Activated T-cell treated with anti-CD3 and anti-CD28 coated beads, Interleukin-2, amount 50 U/mL, for 4 hours (primary cell): ENCODE results near the gene KAT2B. TPM values are rescaled to one million over a fixed set of nuclear protein-coding genes. Genes with fewer than 3 reads are reported as not detected.

Source experiments
- ATAC-seq, 2 donors: fragments of 200-7000 bp; cut with Tn5 transposase; one replicate each; pipeline ENCODE4 v1.10.0; 2021
- DNase-seq: peaks from one replicate; pipeline ENCODE4 v3.0.0-alpha.2; 2020
- H3K27me3 Mint-ChIP-seq: one replicate; pipeline ENCODE4 v1.8.0; 2021; ENCODE audit warnings: low read depth, mixed read lengths
- H3K36me3 Mint-ChIP-seq: one replicate; pipeline ENCODE4 v1.8.0; 2022; ENCODE audit warnings: mixed read lengths; ENCODE audit not compliant: insufficient read depth
- H3K4me1 Mint-ChIP-seq: one replicate; pipeline ENCODE4 v1.8.0; 2021; ENCODE audit warnings: low read depth, mixed read lengths
- H3K4me3 Mint-ChIP-seq: one replicate; pipeline ENCODE4 v1.8.0; 2021; ENCODE audit warnings: mild to moderate bottlenecking, moderate library complexity, mixed read lengths
- H3K9me3 Mint-ChIP-seq: one replicate; pipeline ENCODE4 v1.8.0; 2021; ENCODE audit warnings: mixed read lengths
- total RNA-seq, 3 donors: library from RNA; stranded (reverse); gene quantifications; one replicate each; pipeline ENCODE4 v1.2.1, GENCODE V29; 2021

The KAT2B gene
- total RNA-seq, 3 donors from 2014 or later: 11.5 to 28.0 (median 18.9) TPM

DNA sequence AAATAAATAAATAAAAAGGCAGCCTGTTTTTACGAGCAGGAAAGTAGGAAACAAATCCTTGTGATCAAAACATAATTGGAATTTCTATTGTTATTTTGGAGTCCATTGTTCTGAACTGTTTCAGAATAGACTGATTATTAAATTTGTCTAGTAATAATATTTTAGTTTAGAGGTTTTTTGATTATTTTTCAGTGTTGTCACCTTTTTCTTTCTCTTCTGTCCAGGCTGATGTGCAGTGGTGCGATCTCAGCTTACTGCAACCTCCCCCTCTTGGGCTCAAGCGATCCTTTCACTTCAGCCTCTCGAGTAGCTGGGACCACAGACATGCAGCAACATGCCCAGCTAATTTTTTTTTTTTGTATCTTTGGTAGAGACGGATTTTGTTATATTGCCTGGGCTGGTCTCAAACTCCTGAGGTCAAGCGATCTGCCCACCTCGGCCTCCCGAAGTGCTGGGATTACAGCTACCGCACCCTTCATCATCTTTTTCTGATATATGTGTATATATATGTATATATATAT is 38.0 kb downstream of the KAT2B start:
- ATAC-seq (no peak), DNase-seq (no peak)
- Mint-ChIP-seq H3K4me1 (peaks cover 25% of the 10 kb centered on the region), H3K9me3 (no peaks in the 10 kb centered on the region), H3K27me3 (no peaks in the 10 kb centered on the region), H3K4me3 (no peak overlapping the region), H3K36me3 (peaks cover 19% of the 10 kb centered on the region)

DNA sequence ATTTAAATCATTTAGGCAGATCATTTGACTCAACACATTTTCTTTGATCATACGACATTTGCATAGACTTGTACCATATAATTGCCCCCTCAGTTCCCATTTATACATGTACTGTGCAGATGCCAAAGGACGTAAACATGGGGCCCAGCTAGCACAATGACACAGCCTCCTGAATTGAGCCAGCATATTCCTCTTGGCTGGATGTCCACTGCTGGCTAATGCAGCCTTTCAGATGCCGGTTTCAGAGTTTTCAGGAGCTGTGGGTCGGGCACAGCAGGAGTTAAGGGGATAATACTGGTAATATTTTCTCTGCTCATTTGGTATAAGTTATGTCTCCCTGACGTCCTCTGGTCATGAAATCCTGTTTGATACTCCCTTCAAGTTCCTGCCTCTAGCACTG is 39.4 kb downstream of the KAT2B start:
- Mint-ChIP-seq H3K36me3 (peaks cover 20% of the 10 kb centered on the region), H3K27me3 (no peaks in the 10 kb centered on the region), H3K4me1 (peaks cover 33% of the 10 kb centered on the region), H3K9me3 (no peaks in the 10 kb centered on the region), H3K4me3 (no peak overlapping the region)
- ATAC-seq (no peak), DNase-seq (no peak)

DNA sequence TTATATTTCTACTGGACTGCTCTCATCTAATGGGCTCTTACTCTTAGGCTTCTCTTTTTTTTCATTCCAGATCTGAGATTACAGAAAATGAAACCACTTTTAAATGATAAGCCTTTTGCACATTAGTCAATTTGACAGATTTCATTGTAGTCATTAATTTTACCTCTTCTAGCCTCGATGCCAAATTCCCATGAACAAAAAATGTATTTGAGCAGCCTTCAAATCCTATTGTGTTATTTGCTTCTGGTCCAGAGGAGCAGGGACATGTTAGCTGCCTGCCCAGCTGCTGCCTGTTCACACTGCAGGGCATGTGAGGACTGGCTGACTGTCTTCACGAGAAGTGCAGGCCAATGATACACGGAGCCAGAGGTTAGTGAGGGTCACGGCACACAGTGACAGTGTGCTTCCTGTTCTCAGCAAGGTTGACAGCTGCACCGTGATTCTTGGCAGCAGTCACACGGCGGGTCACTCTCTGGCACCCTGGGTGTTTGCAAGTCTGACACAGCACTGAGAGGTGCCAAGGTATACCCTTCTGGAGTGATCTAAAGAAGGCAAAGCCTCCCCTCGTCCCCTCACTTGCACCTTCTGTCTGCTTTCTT is 40.8 kb downstream of the KAT2B start:
- no peak for DNase-seq
- Mint-ChIP-seq H3K27me3 (no peaks in the 10 kb centered on the region), H3K9me3 (no peaks in the 10 kb centered on the region), H3K4me3 (peak overlapping the region; percentile 38), H3K4me1 (peaks cover 30% of the 10 kb centered on the region), H3K36me3 (peaks cover 23% of the 10 kb centered on the region)
- peak; percentile 51 to 62 for ATAC-seq

DNA sequence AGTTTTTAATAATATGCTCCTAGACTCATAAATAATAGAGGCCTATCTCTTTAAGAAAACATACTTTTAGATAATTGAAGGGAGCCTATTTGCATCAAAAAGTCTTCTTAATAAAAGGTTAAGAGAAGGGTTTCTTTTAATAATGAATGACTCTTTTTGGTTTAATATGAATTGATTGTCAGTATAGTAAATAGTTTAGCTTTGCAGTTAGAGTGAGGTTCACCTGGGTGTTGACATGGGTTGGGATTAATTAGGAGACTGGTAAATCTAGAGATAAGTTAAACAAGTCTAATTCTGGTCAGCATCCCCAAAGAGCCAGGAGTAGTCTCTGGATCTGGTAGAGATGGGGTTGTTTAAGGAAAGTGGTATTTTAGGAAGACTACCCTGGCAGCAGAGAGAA is 43.0 kb downstream of the KAT2B start:
- ATAC-seq (no peak), DNase-seq (no peak)
- peaks cover 2% of the 10 kb centered on the region for H3K9me3 Mint-ChIP-seq
- no peaks in the 10 kb centered on the region for H3K27me3 Mint-ChIP-seq
- H3K4me3 Mint-ChIP-seq: no peak overlapping the region
- H3K36me3 Mint-ChIP-seq: peaks cover 28% of the 10 kb centered on the region
- H3K4me1 Mint-ChIP-seq: peaks cover 26% of the 10 kb centered on the region

DNA sequence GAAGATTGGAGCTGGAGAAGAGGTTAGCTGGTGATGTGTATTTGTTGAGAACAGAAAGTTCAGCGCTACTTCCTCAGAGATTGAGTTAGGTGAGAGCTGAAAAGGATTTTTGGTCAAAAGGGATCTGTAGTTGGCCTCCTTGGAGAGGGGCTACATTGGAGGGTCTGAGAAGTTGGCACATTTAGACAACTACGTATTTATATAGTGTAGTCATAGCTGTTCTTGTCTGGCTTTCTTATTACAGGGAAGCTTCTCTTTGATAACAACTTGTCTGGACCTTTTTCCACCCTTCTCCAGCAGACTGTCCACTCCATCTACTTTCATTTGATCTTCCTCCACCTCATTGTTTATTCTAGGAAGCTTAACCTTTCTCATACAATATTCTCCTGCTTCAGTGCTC is 43.7 kb downstream of the KAT2B start:
- Mint-ChIP-seq H3K27me3 (no peaks in the 10 kb centered on the region), H3K4me3 (no peak overlapping the region), H3K9me3 (peaks cover 9% of the 10 kb centered on the region), H3K36me3 (peaks cover 35% of the 10 kb centered on the region), H3K4me1 (peaks cover 31% of the 10 kb centered on the region)
- no peak for DNase-seq
- ATAC-seq: no peak

DNA sequence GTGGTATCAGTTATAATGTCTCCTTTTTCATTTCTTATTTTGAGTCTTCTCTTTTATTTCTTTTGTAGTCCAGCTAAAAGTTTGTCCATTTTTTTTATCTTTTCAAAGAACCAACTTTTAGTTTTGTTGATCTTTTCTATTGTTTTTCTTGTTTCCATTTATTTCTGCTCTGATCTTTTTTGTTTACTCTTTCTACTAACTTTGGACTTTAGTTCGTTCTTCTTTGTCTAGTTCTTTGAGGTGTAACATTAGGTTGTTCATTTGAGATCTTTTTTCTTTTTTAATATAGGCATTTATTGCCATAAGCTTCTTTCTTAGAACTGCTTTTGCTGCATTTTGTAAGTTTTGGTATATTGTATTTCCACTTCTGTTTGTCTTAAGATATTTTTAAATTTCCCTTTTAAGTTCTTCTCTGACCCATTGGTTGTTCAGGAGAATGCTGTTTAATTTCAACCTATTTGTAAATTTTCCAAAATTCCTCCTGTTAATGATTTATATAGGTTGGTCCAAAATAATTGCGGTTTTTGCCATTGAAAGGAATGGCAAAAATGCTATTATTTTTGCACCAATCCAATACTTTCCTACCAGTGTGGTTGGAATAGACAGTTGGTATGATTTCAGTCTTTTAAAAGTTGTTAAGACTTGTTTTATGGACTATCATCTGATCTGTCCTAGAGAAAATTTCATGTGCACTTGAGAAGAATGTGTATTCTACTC is 51.2 kb downstream of the KAT2B start:
- no peak overlapping the region for H3K4me3 Mint-ChIP-seq
- H3K36me3 Mint-ChIP-seq: peaks cover 45% of the 10 kb centered on the region
- no peak for ATAC-seq
- H3K27me3 Mint-ChIP-seq: no peaks in the 10 kb centered on the region
- no peak for DNase-seq
- peaks cover 19% of the 10 kb centered on the region for H3K9me3 Mint-ChIP-seq
- peaks cover 10% of the 10 kb centered on the region for H3K4me1 Mint-ChIP-seq

DNA sequence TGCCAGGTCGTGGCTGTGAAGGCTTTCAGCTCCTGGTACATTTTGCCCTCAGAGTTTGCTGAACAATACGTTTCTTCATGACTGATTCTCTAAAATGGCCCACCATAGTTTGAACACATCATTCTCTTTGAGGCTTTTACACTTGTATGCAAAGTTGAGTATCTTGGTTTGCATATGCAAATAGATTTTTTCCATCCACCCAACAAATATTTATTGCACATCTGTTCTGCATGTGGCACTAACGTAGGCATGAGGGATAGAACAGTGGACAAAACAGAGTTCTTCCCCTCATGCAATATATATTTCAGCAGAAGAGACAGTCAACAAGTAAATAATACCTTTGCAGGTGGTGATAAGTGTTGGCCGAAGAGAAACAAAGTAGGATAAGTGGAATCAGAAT is 55.2 kb downstream of the KAT2B start:
- Mint-ChIP-seq H3K4me3 (no peak overlapping the region), H3K9me3 (no peaks in the 10 kb centered on the region), H3K27me3 (no peaks in the 10 kb centered on the region), H3K36me3 (peaks cover 32% of the 10 kb centered on the region), H3K4me1 (peaks cover 22% of the 10 kb centered on the region)
- ATAC-seq: no peak
- no peak for DNase-seq

DNA sequence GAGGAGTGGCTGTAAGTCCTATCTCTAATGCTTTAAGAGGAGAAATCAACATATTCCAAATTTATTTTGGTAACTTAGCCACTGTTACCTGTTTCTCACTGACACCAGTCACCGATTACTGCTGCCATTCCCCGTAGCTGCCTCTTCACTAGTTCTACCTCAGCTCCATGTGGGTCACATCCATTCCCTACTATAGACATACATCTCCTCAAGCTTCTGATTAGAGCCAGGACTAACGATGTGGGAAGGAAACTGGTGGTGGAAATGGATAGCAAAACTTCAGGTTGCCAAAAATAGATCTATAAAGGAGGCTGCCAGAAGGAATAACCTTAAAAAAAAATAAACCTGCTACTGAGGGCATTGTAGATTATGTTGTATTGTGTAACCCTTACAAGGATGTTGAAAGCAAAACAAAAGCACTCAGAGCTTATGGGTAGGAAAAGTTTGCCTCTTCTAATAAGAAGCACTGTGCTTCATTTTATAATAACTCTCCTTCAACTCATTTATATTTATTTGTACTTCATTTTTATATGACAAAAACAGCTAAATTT is 56.0 kb downstream of the KAT2B start:
- Mint-ChIP-seq H3K27me3 (no peaks in the 10 kb centered on the region), H3K9me3 (no peaks in the 10 kb centered on the region), H3K4me3 (no peak overlapping the region), H3K4me1 (peaks cover 28% of the 10 kb centered on the region), H3K36me3 (peaks cover 31% of the 10 kb centered on the region)
- no peak for ATAC-seq
- no peak for DNase-seq

DNA sequence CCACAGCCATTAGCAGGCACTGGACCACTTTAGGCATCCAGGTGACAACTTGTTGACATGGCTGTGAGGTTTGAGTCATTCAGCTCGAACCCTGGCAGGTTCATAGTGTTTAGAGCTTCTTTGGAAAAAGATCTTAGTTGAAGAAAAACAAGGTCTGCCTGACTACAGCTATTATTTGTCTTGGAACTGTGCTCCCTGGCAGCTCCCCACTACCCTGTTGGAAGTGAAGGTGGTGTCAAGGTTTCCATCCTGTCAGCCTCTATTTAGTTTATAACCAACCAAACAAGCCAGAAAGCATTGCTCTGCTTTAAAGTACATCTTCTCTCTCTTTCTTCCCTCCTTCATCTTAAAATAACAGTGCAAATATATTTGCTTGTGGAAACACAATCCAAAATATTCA is 56.8 kb downstream of the KAT2B start:
- Mint-ChIP-seq H3K4me3 (no peak overlapping the region), H3K9me3 (no peaks in the 10 kb centered on the region), H3K4me1 (peaks cover 29% of the 10 kb centered on the region), H3K27me3 (no peaks in the 10 kb centered on the region), H3K36me3 (peaks cover 31% of the 10 kb centered on the region)
- DNase-seq (no peak), ATAC-seq (no peak)

DNA sequence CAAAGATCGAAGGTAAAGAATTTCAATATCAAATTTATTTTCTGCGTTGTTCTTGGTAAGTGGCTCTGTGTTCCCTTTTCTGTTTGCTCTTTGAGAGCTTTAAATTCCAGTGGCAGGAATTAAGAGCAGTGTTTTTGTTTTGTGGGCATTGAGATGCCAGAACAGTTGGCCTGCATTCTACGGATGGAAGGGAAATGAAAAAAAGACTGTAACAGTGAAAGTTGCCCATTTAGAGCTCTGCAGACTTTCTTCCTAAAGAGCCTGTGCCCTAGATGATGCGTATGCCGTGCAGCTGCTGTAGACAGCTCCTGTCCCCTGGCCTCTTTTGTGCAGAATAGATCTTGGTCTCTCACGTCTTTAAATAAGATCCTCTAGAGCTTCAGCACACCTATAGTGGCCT is 58.8 kb downstream of the KAT2B start:
- peaks cover 46% of the 10 kb centered on the region for H3K4me1 Mint-ChIP-seq
- peaks cover 28% of the 10 kb centered on the region for H3K36me3 Mint-ChIP-seq
- no peak for DNase-seq
- H3K9me3 Mint-ChIP-seq: no peaks in the 10 kb centered on the region
- ATAC-seq: no peak
- no peaks in the 10 kb centered on the region for H3K27me3 Mint-ChIP-seq
- no peak overlapping the region for H3K4me3 Mint-ChIP-seq

DNA sequence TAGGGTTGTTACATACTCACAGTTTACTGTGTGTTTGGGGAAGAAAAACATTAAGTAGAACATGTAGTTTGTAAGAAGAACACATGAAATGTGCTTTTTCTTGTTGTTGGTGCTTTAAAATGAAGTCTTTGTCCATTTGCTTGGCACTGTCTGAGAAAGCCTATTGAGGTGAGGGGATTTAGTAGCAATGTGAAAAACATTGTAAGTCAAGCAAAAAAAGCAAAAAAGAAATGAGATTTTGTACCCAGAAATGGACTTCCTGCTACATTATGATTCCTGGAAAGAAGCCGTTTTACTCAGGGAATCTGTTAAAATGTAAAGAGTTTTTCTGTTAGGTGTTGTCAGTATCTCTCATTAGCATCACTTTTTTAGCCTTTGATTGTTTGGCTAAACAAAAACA is 59.9 kb downstream of the KAT2B start:
- H3K4me1 Mint-ChIP-seq: peaks cover 53% of the 10 kb centered on the region
- no peaks in the 10 kb centered on the region for H3K9me3 Mint-ChIP-seq
- H3K27me3 Mint-ChIP-seq: no peaks in the 10 kb centered on the region
- DNase-seq (no peak), ATAC-seq (no peak)
- peaks cover 23% of the 10 kb centered on the region for H3K36me3 Mint-ChIP-seq
- no peak overlapping the region for H3K4me3 Mint-ChIP-seq

DNA sequence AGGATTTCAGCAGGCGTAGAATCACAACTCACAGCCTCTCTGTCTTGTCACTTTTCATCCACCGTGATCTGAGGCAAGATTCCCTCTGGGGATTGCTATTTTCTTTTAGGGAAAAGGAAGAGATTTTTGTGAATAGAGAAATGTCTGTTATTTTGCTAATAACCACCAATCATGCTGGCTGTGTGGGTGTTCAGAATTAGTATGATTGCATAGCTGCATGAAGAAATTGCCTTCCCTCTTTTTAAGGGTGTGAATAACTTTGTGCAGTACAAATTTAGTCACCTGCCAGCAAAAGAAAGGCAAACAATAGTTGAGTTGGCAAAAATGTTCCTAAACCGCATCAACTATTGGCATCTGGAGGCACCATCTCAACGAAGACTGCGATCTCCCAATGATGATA is 60.8 kb downstream of the KAT2B start:
- Mint-ChIP-seq H3K4me1 (peaks cover 62% of the 10 kb centered on the region), H3K36me3 (peaks cover 15% of the 10 kb centered on the region), H3K4me3 (no peak overlapping the region), H3K27me3 (no peaks in the 10 kb centered on the region), H3K9me3 (no peaks in the 10 kb centered on the region)
- DNase-seq (no peak), ATAC-seq (no peak)

DNA sequence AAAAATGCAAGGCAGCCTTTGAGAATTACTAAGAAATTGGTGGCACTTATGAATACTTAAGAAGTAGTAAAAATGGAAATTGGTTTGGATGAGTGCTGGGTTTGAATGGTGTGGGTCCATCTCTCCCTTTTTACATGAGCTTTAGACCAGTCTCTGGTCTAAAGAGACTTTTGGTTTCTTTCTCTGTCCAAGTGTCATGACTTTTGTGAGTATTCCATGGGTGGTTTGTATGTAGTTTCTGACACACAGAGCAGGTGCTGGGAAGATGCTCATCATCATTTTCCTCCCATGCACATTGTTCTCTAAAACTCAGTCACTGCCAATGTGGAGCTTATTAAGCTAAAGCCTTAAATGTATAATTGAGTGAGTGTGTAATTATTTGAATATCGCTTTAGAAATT is 63.5 kb downstream of the KAT2B start:
- H3K36me3 Mint-ChIP-seq: peaks cover 6% of the 10 kb centered on the region
- ATAC-seq (peak; percentile 24 to 36), DNase-seq (no peak)
- H3K27me3 Mint-ChIP-seq: no peaks in the 10 kb centered on the region
- H3K9me3 Mint-ChIP-seq: no peaks in the 10 kb centered on the region
- H3K4me1 Mint-ChIP-seq: peaks cover 68% of the 10 kb centered on the region
- H3K4me3 Mint-ChIP-seq: peak overlapping the region; percentile 48

DNA sequence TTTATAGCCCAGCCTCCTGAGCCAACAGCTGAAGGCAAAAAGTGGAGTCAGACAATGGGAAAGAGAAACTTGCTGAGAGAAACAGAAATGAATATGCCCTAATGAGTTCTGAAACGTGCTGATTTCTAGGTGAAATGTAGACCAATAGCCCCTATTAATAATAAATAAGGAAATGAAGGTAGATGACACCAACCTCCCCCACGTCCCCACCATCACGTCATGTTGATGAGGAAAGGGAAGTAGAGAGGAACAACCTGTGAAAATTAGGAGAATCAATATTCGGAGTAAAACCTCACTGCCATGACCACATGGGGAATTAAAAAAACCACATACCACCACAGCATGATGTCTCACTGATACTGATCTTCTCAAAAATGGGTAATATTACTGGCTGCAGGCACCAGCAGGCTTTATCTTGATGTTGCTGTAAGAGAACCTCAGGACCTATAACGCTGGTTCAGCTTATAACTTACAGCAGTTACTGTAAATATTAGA is 64.0 kb downstream of the KAT2B start:
- Mint-ChIP-seq H3K27me3 (no peaks in the 10 kb centered on the region), H3K9me3 (no peaks in the 10 kb centered on the region), H3K36me3 (peaks cover 1% of the 10 kb centered on the region), H3K4me1 (peaks cover 68% of the 10 kb centered on the region), H3K4me3 (peak overlapping the region; percentile 48)
- DNase-seq (peak; percentile 30), ATAC-seq (peak; percentile 80 to 89)
